Activated CD4-positive, alpha-beta memory T cell treated with anti-CD3 and anti-CD28 coated beads, Interleukin-2, amount 10 ng/mL, durations not matched to agents 7 days and 5 days (primary cell): ENCODE measurements around the gene PRR20C. TPM values are rescaled to one million over a fixed set of nuclear protein-coding genes. Genes with fewer than 3 reads are reported as not detected.

Experiments used
- total RNA-seq, 2 experiments: library from RNA; stranded (reverse); gene quantifications; one replicate each; pipeline ENCODE4 v1.2.3, GENCODE V29; 2021

Gene PRR20C
- total RNA-seq, 2 experiments from 2014 or later, result not detected

Other genes with a start within 250 kb of the PRR20C start
- not detected for gene PRR20A, start 13.1 kb upstream of the PRR20C start, total RNA-seq
- gene PRR20B, start 6.6 kb upstream of the PRR20C start, total RNA-seq, result not detected
- not detected for gene PRR20D, start 6.6 kb downstream of the PRR20C start, total RNA-seq
- not detected for gene PRR20E, start 13.1 kb downstream of the PRR20C start, total RNA-seq